ENCODE data around the gene NETO2.
"Not testable (repeated sequence)": the region's sequence is repeated elsewhere in the genome, so short reads cannot be mapped to it uniquely, and the experiment has no call there.

Gene NETO2

DNA sequence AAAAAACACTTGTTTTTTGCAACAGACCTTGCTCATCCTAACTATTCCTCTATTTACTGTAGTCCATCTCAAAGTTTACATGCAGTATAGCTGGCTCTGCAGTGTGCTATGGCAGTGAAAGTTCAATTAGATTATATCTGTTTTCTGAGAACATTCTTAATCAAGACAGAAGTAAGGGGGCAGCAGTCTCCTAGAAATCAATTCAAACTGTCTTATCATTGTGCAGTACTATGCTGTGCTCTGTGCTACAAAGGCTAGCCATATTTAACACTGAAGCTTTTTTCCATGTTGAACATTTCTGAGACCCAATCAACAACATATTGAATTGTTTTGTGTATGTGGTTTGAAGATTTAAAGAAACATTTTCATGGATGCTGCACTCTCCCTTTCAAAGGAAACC is 11.4 kb downstream of the NETO2 start:
- peak; percentile 64 to 70 for DNase-seq

GRCh38 chr16:47129755-47130435 is 13.8 kb downstream of the NETO2 start:
- DNase-seq: peak; percentile 79 to 91

GRCh38 chr16:47127541-47127940 is 16.2 kb downstream of the NETO2 start:
- DNase-seq: no peak

GRCh38 chr16:47125757-47126156 is 18.0 kb downstream of the NETO2 start:
- DNase-seq: no peak

GRCh38 chr16:47113130-47113529 is 30.6 kb downstream of the NETO2 start:
- no peak for DNase-seq

GRCh38 chr16:47110939-47111338 is 32.8 kb downstream of the NETO2 start:
- peak; percentile 80 to 89 for DNase-seq

DNA sequence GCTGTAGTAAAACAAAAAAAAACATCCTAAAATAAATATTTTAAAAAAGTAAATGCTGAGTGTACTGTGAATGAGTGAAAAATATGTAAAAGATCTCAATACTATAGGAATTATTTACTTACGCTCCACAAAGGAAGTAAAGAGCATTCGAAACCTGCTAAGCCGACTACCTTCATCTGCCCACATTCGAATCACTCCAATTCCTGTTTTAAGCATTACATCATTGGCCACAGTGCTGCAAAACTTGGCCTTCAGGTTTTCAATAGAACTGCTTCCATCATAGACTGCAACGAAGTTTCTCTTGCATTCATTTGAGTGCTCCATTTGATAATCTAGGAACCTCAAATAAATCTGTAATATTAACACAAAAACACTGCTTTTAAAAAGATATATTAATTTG is 34.4 kb downstream of the NETO2 start:
- no peak for DNase-seq

DNA sequence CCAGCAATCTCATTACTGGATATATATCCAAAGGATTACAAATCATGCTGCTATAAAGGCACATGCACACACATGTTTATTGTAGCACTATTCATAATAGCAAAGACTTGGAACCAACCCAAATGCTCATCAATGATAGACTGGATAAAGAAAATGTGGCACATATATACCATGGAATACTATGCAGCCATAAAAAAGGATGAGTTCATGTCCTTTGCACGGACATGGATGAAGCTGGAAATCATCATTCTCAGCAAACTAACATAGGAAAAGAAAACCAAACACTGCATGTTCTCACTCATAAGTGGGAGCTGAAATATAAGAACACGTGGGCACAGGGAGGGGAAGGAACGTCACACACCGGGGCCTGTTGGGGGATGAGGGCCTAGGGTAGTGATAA is 40.8 kb downstream of the NETO2 start:
- DNase-seq: not testable (repeated sequence)

DNA sequence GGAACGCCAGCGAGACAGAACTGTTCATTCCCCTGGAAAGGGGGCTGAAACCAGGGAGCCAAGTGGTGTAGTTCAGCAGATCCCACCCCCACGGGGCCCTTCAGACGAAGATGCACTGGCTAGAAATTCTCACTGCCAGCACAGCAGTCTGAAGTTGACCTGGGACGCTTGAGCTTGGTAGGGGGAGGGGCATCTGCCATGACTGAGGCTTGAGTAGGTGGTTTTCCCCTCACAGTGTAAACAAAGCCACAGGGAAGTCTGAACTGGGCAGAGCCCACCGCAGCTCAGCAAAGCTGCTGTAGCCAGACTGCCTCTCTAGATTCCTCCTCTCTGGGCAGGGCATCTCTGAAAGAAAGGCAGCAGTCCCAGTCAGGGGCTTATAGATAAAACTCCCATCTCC is 46.6 kb downstream of the NETO2 start:
- not testable (repeated sequence) for DNase-seq

DNA sequence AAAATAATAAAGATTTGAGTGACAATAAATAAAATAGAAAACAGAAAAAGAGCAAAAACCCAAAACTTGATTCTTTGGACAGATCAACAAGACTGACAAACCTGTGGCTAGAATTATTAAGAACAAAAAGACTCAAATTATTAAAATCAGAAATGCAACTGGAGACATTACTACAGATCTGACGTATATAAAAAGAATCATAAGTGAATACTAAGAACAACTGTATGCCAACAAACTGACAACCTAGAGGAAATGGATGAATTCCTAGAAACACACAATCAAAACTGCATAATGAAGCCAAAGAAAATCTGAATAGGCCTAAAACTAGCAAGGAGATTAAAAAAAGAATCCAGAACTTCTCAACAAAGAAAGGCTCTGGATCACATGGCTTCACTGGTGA is 47.4 kb downstream of the NETO2 start:
- DNase-seq: no peak

GRCh38 chr16:47084198-47084597 is 59.5 kb downstream of the NETO2 start:
- no peak for DNase-seq

DNA sequence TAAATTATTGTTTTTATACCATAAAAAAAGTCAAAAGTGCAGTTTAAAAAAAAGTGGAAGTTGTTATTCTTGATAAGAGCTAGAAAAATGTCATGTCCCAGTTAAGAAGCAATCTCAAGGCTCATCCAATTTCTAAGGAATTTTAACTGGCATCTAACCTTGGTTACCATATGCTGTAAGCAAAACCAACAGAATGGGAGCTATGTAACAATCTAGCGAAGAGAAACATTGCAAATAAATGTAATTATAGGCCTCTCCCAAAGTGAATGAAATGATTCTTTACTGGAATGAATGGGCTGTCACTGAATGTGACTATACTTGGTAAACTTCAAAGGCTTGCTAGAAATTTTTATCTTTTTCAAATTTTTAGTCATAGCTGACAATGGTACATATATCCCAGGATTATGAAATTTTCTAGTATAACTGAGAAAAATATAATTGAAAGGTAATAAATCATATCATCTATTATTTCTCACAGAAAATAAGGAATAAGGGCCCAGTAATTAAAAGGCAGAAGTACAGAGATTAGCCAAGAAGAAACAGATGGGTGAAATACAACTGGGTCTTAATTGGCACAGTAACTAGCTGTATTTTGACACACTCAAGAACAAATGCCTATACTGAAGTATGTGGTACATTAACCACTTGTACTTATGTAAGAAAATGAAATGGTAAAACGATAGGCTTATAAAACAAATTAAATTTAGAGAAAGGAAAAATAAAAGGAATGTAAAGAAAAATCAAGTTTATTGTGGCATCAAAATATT is 61.5 kb downstream of the NETO2 start:
- DNase-seq: no peak

DNA sequence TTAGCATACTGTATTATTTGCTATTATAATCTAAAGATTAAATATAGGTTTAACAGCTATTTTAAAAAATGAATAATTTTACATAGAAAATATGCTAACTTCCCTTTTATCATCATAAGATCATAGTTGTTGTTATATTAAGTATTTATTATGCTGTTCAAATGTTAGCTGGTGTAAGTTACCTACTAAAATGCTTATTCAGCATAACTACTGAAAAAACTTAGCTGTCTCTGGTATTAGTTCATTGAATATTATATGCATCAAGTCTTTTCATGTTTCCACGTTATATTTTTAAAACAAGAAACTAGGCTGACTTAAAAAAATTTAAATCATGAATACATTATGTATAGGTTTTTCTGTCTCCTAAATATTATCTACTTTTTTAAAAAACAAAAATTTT is 62.6 kb downstream of the NETO2 start:
- DNase-seq: no peak

DNA sequence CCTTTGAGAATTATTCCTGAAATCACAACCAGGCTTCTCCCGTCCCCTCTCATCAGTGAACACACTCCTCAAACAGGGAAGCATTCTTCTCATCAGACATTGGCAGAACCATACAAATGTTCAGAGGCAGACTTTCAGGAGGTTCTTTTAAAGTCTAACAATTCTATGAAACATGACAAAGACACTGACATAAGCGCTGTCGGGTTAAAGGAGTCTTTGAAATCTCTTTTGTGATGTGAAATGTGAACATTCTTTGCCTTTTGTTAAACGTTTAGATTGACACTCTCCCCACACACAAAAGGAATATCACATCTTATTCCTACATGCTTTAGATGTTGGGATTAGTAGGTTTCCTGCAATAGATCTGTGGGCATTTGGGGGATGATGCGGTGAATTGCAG is 63.9 kb downstream of the NETO2 start:
- no peak for DNase-seq

- no peak for DNase-seq
Observed at GRCh38 chr16:47073223-47074155, 70.3 kb downstream of the NETO2 start.

DNA sequence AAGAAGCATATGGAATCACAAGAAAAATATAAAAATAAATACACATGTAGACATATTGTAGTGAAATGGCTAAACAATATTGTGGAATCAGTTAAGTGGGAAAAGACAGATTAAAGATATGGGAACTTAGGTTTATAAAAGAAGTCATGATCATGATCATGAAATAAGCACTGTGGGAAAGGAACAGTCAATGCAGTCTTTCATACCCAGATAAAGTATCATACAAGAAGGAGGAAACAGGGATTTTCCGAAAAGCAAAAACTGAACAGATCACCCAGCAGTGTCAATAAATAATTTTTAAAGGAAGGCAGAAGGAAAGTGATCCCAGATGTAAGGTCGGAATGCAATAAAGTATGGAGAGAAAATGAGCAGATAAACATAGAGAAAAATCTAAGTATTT is 71.6 kb downstream of the NETO2 start:
- no peak for DNase-seq

DNA sequence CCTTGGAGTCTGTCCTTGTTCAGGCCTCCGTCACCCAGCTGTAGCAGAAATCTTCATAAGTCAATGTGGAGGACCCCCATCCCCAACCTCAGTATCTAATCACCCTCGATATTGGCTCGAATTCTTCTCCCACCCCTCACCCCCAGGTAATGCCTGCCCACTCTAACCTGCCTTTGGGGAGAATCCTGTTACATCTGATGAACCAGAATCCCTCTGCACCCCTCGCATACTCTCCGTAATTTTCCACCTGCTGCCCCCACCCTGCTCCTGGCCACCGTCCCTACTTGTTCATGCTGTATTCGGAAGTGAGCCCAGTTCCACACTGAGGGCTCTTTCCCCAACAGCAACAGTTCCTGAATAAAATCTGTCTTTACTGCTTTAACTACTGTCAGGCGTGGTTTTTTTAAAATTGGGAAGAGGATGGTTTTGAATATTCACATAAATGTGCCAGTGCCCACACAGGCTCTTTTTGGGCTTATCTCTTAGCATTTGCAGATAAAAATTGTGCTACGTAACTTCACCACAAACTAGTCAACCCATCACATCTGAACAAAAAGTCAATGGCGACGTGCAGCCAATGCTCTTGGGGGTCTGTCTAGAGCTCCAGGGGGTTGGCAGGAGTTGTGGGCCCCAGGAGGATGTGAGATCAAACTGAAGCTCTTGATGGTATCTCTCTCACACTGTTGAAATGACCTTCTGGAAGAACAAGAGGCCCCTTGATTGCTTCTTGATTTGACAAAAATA is 73.7 kb downstream of the NETO2 start:
- no peak for DNase-seq

DNA sequence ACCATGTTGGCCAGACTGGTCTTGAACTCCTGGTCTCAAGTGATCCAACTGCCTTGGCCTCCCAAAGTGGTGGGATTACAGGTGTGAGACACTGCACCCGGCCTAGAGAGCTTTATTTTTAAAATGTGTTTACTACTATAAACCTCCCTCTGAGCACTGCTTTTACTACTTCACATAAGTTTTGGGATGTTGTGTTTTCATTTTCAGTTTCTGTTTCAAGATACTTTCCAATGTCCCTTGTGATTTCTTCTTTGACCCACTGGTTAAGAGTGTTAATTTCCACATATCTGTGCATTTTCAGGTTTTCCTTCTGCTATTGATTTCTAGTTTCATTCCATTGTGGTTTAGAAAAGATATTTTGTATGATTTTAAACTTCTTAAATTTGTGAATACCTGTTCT is 74.4 kb downstream of the NETO2 start:
- DNase-seq: no peak

DNA sequence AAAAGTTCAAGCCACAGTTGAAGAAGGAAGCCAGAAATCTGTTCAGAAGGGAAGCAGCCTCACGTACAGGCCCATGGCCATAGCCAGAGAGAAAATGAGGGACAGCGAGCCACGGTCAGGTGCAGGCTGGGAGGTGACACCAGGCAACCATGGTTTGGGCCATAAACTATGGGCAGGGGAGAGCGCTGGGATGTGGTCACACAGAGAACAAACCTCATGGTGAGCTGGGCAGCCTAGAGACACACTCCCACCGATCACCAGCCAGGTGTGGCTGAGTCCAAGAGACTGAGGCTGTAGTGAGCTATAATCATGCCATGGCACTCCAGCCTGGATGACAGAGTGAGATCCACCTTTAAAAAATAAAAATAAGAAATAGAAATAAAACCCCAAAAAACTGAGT is 76.5 kb downstream of the NETO2 start:
- DNase-seq: no peak

GRCh38 chr16:47065766-47066688 is 77.7 kb downstream of the NETO2 start:
- DNase-seq: no peak

GRCh38 chr16:47064775-47065174 is 79.0 kb downstream of the NETO2 start:
- no peak for DNase-seq

All from Kasumi-1 (cell line).